Neural crest cell (in vitro differentiated cells): ENCODE measurements around the gene SPACA7. TPM values are rescaled to one million over a fixed set of nuclear protein-coding genes. Genes with fewer than 3 reads are reported as not detected.
"Not testable (repeated sequence)": the region's sequence is repeated elsewhere in the genome, so short reads cannot be mapped to it uniquely, and the experiment has no call there.

ENCODE experiments used
- DNase-seq: peaks from one replicate; pipeline ENCODE4 v3.0.0; 2021; ENCODE audit warnings: low read depth, mixed read lengths, low spot score
- H3K27ac Mint-ChIP-seq: one replicate; pipeline ENCODE4 v1.8.0; 2021; ENCODE audit warnings: mild to moderate bottlenecking, mixed read lengths; ENCODE audit not compliant: unreplicated experiment
- H3K27me3 Mint-ChIP-seq: 2 replicates; pipeline ENCODE4 v1.8.0; 2021; ENCODE audit warnings: low read depth, mild to moderate bottlenecking, mixed read lengths
- H3K36me3 Mint-ChIP-seq: 2 replicates; pipeline ENCODE4 v1.8.0; 2021; ENCODE audit warnings: low read depth, mild to moderate bottlenecking, mixed read lengths
- H3K4me1 Mint-ChIP-seq: 2 replicates; pipeline ENCODE4 v1.8.0; 2021; ENCODE audit warnings: mixed read lengths
- H3K4me3 Mint-ChIP-seq: one replicate; pipeline ENCODE4 v1.8.0; 2021; ENCODE audit warnings: mild to moderate bottlenecking, mixed read lengths
- H3K9me3 Mint-ChIP-seq: 2 replicates; pipeline ENCODE4 v1.8.0; 2021; ENCODE audit warnings: mixed read lengths
- CTCF ChIP-seq: fragments of 200-600 bp; sonication (generic); conservative IDR thresholded peaks from 2 replicates; pipeline ENCODE4 v1.5.0; 2021; ENCODE audit warnings: antibody characterized with exemption, mild to moderate bottlenecking
- total RNA-seq: library from RNA; stranded (reverse); gene quantifications from 2 replicates; pipeline ENCODE4 v1.2.1, GENCODE V29; 2021

SPACA7 gene
- total RNA-seq, 1 donor from 2014 or later, result not detected

- peaks cover 6% of the 10 kb centered on the region for H3K27me3 Mint-ChIP-seq
- DNase-seq, result no peak
- no peak overlapping the region for H3K4me3 Mint-ChIP-seq
- H3K9me3 Mint-ChIP-seq, result no peaks in the 10 kb centered on the region
- H3K36me3 Mint-ChIP-seq, result no peaks in the 10 kb centered on the region
- H3K27ac Mint-ChIP-seq, result no peak overlapping the region
- TF ChIP-seq CTCF, result no peak
- H3K4me1 Mint-ChIP-seq, result no peaks in the 10 kb centered on the region
These were observed 21.0 kb downstream of the SPACA7 start for GRCh38 chr13:112397108-112397507.

- H3K4me1 Mint-ChIP-seq, H3K36me3 Mint-ChIP-seq, H3K9me3 Mint-ChIP-seq, H3K27ac Mint-ChIP-seq, H3K27me3 Mint-ChIP-seq, H3K4me3 Mint-ChIP-seq, DNase-seq: not testable (repeated sequence)
These were observed 22.2 kb downstream of the SPACA7 start for GRCh38 chr13:112398347-112398746.

GRCh38 chr13:112409828-112410227 lies 33.7 kb downstream of the SPACA7 start:
- peaks cover 20% of the 10 kb centered on the region for H3K9me3 Mint-ChIP-seq
- peaks cover 12% of the 10 kb centered on the region for H3K36me3 Mint-ChIP-seq
- not testable (repeated sequence) for H3K27me3 Mint-ChIP-seq, H3K4me3 Mint-ChIP-seq, H3K4me1 Mint-ChIP-seq, DNase-seq, H3K27ac Mint-ChIP-seq

- no peak for DNase-seq
- Mint-ChIP-seq H3K27me3 (peaks cover 2% of the 10 kb centered on the region), H3K4me3 (no peak overlapping the region), H3K36me3 (peaks cover 29% of the 10 kb centered on the region), H3K27ac (no peak overlapping the region), H3K9me3 (peaks cover 37% of the 10 kb centered on the region), H3K4me1 (no peaks in the 10 kb centered on the region)
- TF ChIP-seq CTCF, result no peak
These were observed 40.5 kb downstream of the SPACA7 start for GRCh38 chr13:112416647-112417046.

- no peak for DNase-seq
- peaks cover 40% of the 10 kb centered on the region for H3K9me3 Mint-ChIP-seq
- H3K36me3 Mint-ChIP-seq, result peaks cover 29% of the 10 kb centered on the region
These were observed 40.9 kb downstream of the SPACA7 start for GRCh38 chr13:112417079-112417478.

GRCh38 chr13:112424098-112424497 lies 47.9 kb downstream of the SPACA7 start:
- no peaks in the 10 kb centered on the region for H3K4me1 Mint-ChIP-seq
- no peak for DNase-seq
- H3K9me3 Mint-ChIP-seq, result peaks cover 44% of the 10 kb centered on the region
- peaks cover 20% of the 10 kb centered on the region for H3K27me3 Mint-ChIP-seq
- H3K4me3 Mint-ChIP-seq, result no peak overlapping the region
- H3K36me3 Mint-ChIP-seq, result peaks cover 27% of the 10 kb centered on the region
- no peak for TF ChIP-seq CTCF
- H3K27ac Mint-ChIP-seq, result no peak overlapping the region

More at GRCh38 chr13:112417079-112417478, 40.9 kb downstream of the SPACA7 start:
- Mint-ChIP-seq H3K27ac (no peak overlapping the region), H3K27me3 (peaks cover 2% of the 10 kb centered on the region), H3K4me1 (no peaks in the 10 kb centered on the region), H3K4me3 (no peak overlapping the region)
- TF ChIP-seq CTCF, result no peak

GRCh38 chr13:112428704-112429103 lies 52.5 kb downstream of the SPACA7 start:
- Mint-ChIP-seq H3K27ac (no peak overlapping the region), H3K4me1 (no peaks in the 10 kb centered on the region), H3K9me3 (peaks cover 19% of the 10 kb centered on the region)

More at GRCh38 chr13:112428704-112429103, 52.5 kb downstream of the SPACA7 start:
- no peak for DNase-seq
- Mint-ChIP-seq H3K36me3 (peaks cover 13% of the 10 kb centered on the region), H3K4me3 (no peak overlapping the region), H3K27me3 (peaks cover 12% of the 10 kb centered on the region)
- no peak for TF ChIP-seq CTCF
